Dendritic cell treated with granulocyte-macrophage colony-stimulating factor and Interleukin-4, amounts not matched to agents 40 ng/mL and 50 ng/mL, for 4 days (primary cell): ENCODE data around the gene SOX8.
A peak's percentile ranks its signal among the peaks of the same experiment; 100 is the strongest.

ENCODE experiments used
- H3K27ac Mint-ChIP-seq: one replicate; pipeline ENCODE4 v1.8.0; 2022; ENCODE audit warnings: mild to moderate bottlenecking, mixed read lengths
- H3K27me3 Mint-ChIP-seq: one replicate; pipeline ENCODE4 v1.8.0; 2022; ENCODE audit warnings: mild to moderate bottlenecking, mixed read lengths
- H3K36me3 Mint-ChIP-seq: one replicate; pipeline ENCODE4 v1.8.0; 2022; ENCODE audit warnings: low read depth, mixed read lengths
- H3K4me1 Mint-ChIP-seq: one replicate; pipeline ENCODE4 v1.8.0; 2022; ENCODE audit warnings: low read depth, mixed read lengths
- H3K4me3 Mint-ChIP-seq: one replicate; pipeline ENCODE4 v1.8.0; 2022; ENCODE audit warnings: mild to moderate bottlenecking, moderate library complexity, mixed read lengths
- H3K9me3 Mint-ChIP-seq: one replicate; pipeline ENCODE4 v1.8.0; 2022; ENCODE audit warnings: mixed read lengths
- intact Hi-C: fragments of 100-400 bp; cut with micrococcal nuclease; formaldehyde crosslinking; loops from one replicate; pipeline ENCODE4 v1.15.0; 2022

The SOX8 gene

DNA sequence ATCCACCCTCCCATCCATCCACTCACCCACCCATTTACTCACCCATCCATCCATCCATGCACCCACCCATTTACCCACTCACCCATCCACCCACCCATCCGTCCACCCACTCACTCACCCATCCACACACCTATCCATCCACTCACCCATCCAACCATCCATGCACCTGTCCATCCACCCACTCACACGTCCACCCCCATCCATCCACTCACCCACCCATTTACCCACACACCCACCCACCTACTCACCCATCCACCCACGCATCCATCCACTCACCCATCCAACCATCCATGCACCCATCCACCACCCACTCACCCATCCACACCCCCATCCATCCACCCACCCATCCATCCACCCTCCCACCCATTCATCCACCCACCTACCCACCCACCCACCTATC lies 12.2 kb downstream of the SOX8 start:
- Mint-ChIP-seq H3K4me1 (no peaks in the 10 kb centered on the region), H3K4me3 (no peak overlapping the region), H3K27ac (no peak overlapping the region), H3K9me3 (peaks cover 15% of the 10 kb centered on the region), H3K36me3 (no peaks in the 10 kb centered on the region), H3K27me3 (peaks cover 42% of the 10 kb centered on the region)
- intact Hi-C loops, result no loop called here

DNA sequence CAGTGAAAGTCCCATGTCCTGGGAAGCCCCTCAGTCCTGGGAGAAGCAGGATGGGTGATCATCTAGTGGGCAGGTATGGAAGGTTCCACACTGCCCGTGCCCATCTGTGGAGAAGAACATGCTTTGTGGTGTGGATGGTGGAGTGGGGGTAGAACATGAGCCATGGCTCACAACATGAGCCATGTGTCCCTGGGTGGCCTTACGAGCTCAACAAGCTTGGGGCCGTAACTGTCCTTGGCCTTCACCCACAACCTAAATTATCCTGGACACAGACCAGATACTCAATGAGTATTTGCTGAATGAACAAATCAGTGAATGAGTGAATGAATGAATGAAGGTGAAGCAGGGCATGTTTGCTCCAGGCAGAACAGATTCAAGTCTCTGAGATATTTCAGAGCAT lies 13.5 kb downstream of the SOX8 start:
- H3K36me3 Mint-ChIP-seq, result no peaks in the 10 kb centered on the region
- H3K27ac Mint-ChIP-seq, result no peak overlapping the region
- no peak overlapping the region for H3K4me3 Mint-ChIP-seq
- peaks cover 39% of the 10 kb centered on the region for H3K27me3 Mint-ChIP-seq
- H3K9me3 Mint-ChIP-seq, result peaks cover 15% of the 10 kb centered on the region
- intact Hi-C loops, result no loop called here
- no peaks in the 10 kb centered on the region for H3K4me1 Mint-ChIP-seq

DNA sequence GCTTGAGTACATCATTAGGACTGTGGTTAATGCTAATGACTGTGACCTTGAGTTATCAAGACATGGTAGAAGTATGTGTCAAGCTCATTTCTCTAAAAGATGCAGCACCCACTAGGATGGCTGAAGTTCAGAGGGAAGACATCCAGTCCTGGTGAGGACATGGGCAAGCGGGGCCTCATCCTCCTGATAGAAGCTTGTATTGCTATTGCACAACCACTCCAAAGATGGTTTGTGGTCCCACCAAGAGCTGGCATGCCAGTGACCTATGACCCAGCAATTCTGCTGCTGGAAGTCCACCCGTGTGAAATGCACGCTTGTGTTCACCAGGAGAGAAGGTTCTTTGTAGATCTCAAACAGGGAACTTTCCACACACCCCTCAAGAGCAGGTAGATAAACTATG lies 14.2 kb downstream of the SOX8 start:
- peaks cover 15% of the 10 kb centered on the region for H3K9me3 Mint-ChIP-seq
- no peaks in the 10 kb centered on the region for H3K36me3 Mint-ChIP-seq
- H3K4me3 Mint-ChIP-seq, result no peak overlapping the region
- intact Hi-C loops, result no loop called here
- H3K4me1 Mint-ChIP-seq, result no peaks in the 10 kb centered on the region
- H3K27ac Mint-ChIP-seq, result no peak overlapping the region
- H3K27me3 Mint-ChIP-seq, result peaks cover 39% of the 10 kb centered on the region

DNA sequence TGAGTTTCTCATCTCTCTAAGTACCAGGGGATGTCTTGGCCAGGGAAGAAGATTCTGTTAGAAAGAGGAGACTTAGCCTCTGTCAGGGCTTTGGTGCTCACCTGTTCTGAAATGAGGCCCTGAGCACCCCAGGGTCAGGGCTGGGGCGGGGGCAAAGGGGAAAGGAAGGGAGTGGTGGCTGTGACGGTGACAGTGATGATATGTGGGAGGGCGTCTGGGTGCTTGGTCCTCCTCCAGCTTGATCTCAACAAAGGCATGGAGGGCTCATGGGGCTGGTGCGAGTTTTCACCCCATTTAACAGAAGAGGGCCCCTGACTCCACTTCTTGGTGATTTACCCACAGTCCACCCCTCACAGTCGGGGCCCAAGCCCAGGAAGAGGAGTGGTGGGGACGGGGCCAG lies 15.1 kb downstream of the SOX8 start:
- peaks cover 15% of the 10 kb centered on the region for H3K9me3 Mint-ChIP-seq
- intact Hi-C loops, result no loop called here
- no peaks in the 10 kb centered on the region for H3K36me3 Mint-ChIP-seq
- H3K4me3 Mint-ChIP-seq, result no peak overlapping the region
- H3K27me3 Mint-ChIP-seq, result peaks cover 39% of the 10 kb centered on the region
- no peaks in the 10 kb centered on the region for H3K4me1 Mint-ChIP-seq
- no peak overlapping the region for H3K27ac Mint-ChIP-seq

DNA sequence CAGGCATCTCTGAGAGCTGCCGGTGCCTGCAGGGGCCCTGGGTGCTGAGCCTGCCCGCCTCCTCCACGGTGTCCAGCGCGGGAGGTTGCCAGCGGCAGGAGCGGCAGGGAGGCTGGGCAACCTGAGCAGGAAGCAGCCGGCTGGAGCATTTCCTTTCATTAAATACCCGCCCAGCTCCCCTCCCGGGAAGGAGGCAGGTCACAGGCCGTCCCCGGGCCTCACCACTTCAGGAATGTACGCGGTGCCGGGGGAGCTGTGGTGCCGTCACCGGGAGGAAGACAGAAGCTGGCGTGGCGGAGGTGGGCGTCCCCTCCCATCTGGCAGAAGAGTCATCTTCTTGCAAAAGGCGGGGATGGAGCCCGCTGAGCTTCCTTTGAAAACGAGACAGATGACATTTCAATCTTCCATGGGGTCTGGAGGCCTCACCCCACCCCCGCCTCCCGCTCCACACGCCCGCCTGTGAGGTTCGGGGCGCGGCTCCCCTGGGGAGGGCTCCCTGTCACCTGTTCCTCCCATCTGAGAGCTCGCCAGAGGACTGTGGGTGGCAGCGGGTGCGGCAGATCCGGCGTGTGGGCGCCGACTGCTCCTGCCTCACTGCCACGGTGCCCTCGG lies 16.0 kb downstream of the SOX8 start:
- Mint-ChIP-seq H3K9me3 (peaks cover 15% of the 10 kb centered on the region), H3K27me3 (peaks cover 39% of the 10 kb centered on the region), H3K4me3 (peak overlapping the region; percentile 21), H3K27ac (no peak overlapping the region), H3K4me1 (no peaks in the 10 kb centered on the region), H3K36me3 (no peaks in the 10 kb centered on the region)
- intact Hi-C loops, result no loop called here

DNA sequence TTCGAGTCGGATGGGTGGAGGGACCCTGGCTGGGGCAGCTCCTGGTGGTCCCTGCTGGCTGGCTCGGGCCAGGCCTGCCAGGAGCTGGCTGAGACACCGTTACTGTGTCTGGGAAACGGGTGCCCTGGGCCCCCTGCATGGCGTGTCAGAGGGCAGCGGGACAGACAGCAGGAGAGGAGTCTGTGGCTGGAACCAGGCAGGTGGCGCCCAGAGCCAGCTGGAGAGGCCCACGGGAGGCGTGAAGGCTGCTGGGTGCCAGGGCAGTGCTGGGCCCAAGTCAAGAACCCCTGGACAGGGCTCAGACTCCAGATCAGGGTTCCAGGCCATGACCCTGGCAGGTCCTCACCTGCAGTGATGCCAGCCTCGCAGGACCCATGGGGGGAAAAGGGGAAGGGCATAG lies 16.6 kb downstream of the SOX8 start:
- intact Hi-C loops, result no loop called here
- Mint-ChIP-seq H3K4me3 (no peak overlapping the region), H3K4me1 (no peaks in the 10 kb centered on the region), H3K36me3 (no peaks in the 10 kb centered on the region), H3K27ac (no peak overlapping the region), H3K9me3 (peaks cover 15% of the 10 kb centered on the region), H3K27me3 (peaks cover 39% of the 10 kb centered on the region)

DNA sequence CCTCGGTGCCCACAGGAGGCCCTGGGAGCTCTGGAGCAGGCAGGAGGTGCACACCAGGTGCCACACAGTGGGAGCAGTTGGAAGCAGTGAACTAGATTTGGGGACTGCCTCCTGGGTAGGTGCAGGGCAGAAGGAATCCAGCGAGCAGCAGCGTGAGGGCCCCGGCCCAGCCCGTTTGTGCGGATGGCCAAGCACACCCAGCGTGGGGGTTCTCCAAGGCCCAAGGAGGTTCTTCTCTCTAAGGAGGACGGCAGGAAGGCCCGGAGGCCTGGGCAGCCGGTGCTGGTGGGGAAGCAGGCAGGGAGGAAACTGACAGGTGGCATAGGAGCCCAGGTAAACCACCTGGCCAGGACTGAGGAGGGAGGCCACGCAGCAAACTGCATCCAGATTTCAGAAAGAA lies 17.0 kb downstream of the SOX8 start:
- peaks cover 15% of the 10 kb centered on the region for H3K9me3 Mint-ChIP-seq
- no peak overlapping the region for H3K4me3 Mint-ChIP-seq
- no peak overlapping the region for H3K27ac Mint-ChIP-seq
- intact Hi-C loops, result no loop called here
- no peaks in the 10 kb centered on the region for H3K36me3 Mint-ChIP-seq
- H3K4me1 Mint-ChIP-seq, result no peaks in the 10 kb centered on the region
- H3K27me3 Mint-ChIP-seq, result peaks cover 40% of the 10 kb centered on the region

DNA sequence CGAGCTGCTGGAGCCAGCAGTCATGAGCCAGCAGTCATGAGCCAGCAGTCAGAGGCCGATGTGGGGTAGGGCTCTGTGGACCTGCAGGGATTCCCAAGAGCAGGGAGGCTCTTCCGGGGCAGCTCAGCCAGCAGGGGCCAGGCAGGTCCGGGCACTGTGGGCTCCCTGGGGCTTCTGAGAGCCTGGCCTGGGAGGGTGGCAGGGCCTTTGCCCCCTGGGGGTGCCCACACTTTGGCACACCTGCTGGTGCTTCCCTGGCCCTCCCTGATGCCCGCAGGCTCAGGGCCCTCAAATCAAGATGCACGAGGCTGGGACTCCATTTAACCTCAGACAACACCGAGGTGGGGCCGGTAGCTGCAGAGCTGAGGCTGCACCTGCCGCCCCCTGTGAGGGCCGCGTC lies 18.1 kb downstream of the SOX8 start:
- Mint-ChIP-seq H3K4me3 (no peak overlapping the region), H3K27me3 (peaks cover 43% of the 10 kb centered on the region), H3K9me3 (peaks cover 12% of the 10 kb centered on the region), H3K27ac (no peak overlapping the region), H3K36me3 (no peaks in the 10 kb centered on the region), H3K4me1 (no peaks in the 10 kb centered on the region)
- intact Hi-C loops, result no loop called here

DNA sequence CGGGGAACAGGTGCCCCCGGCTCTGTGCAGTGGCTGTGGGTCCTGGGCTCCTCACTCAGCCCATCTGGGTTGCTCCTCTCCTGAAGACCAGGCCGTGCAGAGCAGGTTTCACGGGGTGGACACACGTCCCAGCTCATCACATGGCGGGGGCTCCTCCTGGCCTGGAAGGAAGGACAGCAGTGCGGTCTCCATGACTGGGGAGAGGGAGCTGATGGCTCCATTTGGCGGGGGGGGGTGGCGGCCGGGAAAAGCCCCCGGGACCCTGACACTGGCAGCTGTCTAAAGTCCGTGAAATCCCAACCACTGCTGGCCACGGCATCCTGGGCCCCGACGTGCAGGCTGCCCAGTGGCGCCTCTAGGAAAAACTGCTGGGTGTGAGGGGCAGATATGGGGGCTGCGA lies 19.0 kb downstream of the SOX8 start:
- no peaks in the 10 kb centered on the region for H3K36me3 Mint-ChIP-seq
- peaks cover 36% of the 10 kb centered on the region for H3K27me3 Mint-ChIP-seq
- no peak overlapping the region for H3K4me3 Mint-ChIP-seq
- no peaks in the 10 kb centered on the region for H3K4me1 Mint-ChIP-seq
- H3K9me3 Mint-ChIP-seq, result peaks cover 3% of the 10 kb centered on the region
- H3K27ac Mint-ChIP-seq, result no peak overlapping the region
- intact Hi-C loops, result no loop called here

DNA sequence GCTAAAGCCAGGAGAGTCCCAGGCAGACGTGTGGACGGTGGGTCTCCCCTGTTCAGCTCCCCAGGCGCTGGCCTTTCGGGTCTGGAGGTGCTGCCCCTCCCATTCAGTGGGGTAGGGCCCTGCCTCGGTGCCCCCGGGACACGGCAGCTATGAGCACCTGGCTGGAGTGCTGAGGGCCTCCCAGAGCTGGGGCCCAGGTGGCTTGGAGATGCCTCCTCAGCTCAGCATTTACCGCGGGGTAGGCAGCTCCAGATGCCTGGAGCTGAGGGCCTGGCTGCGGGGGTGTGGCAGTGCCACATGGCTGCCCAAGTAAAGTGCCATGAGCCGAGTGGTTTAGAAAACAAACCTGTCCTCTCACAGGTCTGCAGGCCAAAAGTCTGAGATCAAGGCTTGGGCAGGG lies 19.5 kb downstream of the SOX8 start:
- peaks cover 31% of the 10 kb centered on the region for H3K27me3 Mint-ChIP-seq
- H3K4me3 Mint-ChIP-seq, result no peak overlapping the region
- H3K27ac Mint-ChIP-seq, result no peak overlapping the region
- H3K36me3 Mint-ChIP-seq, result no peaks in the 10 kb centered on the region
- no peaks in the 10 kb centered on the region for H3K4me1 Mint-ChIP-seq
- H3K9me3 Mint-ChIP-seq, result no peaks in the 10 kb centered on the region
- intact Hi-C loops, result no loop called here

DNA sequence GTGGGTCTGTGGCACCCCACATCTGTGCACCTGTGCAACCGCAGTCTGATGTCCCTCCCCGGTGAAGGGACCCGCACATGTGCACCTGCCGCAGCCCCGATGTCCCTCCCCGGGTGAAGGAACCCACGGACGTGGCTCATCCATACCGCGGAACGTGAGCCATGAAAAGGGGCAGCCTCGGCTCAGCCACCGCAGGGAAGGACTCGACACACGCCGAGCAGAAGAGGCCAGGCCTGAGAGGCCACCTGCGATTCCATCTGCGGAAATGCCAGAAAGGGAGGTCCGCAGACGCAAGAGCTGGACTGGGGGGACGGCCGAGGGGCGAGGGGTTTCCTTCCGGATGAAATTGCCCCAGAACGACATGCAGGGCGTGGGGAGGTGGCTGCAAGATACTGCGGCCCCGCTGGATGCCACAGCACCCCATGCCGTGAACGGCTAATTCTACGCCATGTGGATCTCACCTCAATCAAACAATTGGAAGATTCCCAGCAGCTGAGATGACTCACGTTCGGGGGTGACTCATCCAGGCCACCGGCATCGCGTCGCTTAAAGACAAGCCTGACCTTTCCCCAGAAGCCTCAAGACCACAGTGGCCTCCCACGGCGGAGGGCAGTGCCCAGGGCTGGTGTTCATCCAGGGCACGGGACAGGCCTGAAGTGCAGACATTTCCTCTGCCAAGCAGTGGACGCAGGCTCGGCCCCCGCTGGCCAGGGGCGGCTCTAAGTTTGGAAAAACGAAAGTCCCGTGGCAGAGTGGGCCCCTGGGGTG lies 21.0 kb downstream of the SOX8 start:
- no peaks in the 10 kb centered on the region for H3K9me3 Mint-ChIP-seq
- no peak overlapping the region for H3K4me3 Mint-ChIP-seq
- H3K27me3 Mint-ChIP-seq, result peaks cover 16% of the 10 kb centered on the region
- no peak overlapping the region for H3K27ac Mint-ChIP-seq
- no peaks in the 10 kb centered on the region for H3K4me1 Mint-ChIP-seq
- no peaks in the 10 kb centered on the region for H3K36me3 Mint-ChIP-seq
- intact Hi-C loops, result no loop called here

DNA sequence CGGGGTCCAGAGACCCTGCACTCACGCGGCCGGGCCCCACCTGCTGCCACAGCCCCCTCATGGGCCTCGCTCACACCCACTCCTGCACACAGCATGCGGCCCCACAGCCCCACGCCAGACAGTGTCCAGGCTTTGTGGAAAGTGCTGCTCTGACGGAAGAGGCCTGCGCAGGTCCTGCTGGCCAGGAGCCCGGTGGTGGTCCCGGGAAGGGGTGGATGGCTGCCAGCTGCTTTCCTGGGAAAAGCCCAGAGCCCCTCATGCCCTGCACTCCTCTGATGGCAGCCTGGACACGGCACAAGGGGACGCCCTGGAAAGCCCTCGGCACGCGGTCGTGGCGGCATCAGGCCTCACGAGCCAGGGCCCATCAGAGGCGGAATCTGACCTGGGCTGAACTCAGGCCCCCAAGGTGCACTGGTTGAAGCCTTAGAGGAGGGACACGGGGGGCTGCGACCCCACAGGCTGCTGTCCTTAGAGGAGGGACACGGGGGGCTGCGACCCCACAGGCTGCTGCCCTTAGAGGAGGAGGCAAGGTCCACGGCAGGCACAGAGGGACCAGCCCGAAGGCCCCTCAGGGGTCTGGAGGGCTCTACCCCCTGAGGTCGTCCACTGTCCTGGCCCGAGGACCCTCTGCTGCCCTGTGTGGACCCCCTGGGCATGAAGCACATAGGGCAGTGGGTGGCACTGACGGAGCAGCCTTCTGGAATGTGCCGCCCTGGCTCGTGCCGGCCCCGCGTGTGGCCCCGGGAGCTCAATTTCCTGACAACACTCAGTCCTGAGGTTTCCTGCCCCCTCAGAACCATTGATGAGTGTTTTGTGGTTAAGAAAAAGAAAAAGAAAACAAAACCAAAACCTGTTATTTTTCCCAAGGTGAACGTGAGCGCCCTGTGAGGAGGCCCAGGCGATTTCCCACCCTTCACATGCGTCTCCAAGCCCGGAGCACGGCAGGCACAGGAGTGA lies 22.1 kb downstream of the SOX8 start:
- H3K27me3 Mint-ChIP-seq, result peaks cover 7% of the 10 kb centered on the region
- H3K4me1 Mint-ChIP-seq, result no peaks in the 10 kb centered on the region
- no peaks in the 10 kb centered on the region for H3K36me3 Mint-ChIP-seq
- H3K27ac Mint-ChIP-seq, result no peak overlapping the region
- no peak overlapping the region for H3K4me3 Mint-ChIP-seq
- H3K9me3 Mint-ChIP-seq, result no peaks in the 10 kb centered on the region
- intact Hi-C loops, result no loop called here

DNA sequence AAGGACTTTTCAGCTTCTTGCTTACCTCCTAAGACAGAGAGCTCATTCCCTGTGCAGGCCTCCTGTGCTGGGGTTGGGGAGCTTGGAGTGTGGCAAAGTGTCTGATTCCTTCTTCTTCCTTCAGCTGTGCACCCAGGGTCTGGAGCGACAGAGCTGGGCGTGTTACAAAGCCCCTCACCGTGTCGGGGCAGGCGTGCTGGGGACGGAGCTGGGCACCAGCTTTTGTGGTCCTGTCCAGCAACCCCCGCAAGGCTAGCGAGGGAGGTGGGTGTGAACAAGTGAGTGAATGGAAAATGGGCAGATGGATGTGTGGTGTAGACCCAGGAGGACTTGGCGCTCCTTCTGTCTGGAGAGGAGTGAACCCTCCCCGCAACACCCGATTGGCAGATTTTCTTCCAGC lies 23.7 kb downstream of the SOX8 start:
- intact Hi-C loops, result no loop called here
- Mint-ChIP-seq H3K36me3 (no peaks in the 10 kb centered on the region), H3K27me3 (peaks cover 17% of the 10 kb centered on the region), H3K9me3 (no peaks in the 10 kb centered on the region), H3K27ac (no peak overlapping the region), H3K4me3 (no peak overlapping the region), H3K4me1 (no peaks in the 10 kb centered on the region)

DNA sequence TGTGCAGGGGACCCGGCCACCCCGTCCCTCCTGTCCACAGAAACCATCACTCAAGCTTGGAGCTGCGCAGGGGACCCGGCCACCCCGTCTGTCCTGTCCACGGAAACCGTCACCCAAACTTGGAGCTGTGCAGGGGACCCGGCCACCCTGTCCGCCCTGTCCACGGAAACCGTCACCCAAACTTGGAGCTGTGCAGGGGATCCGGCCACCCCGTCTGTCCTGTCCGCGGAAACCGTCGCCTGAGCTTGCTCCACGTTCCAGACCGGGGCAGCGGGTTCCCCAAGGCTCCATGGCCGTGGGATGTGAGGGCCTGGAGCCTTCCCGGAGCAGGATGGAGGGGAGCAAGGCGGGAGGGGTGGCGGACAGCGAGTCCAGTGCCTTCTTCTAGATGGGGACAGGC lies 25.2 kb downstream of the SOX8 start:
- no peaks in the 10 kb centered on the region for H3K36me3 Mint-ChIP-seq
- peaks cover 24% of the 10 kb centered on the region for H3K27me3 Mint-ChIP-seq
- H3K4me1 Mint-ChIP-seq, result no peaks in the 10 kb centered on the region
- intact Hi-C loops, result no loop called here
- H3K27ac Mint-ChIP-seq, result no peak overlapping the region
- no peak overlapping the region for H3K4me3 Mint-ChIP-seq
- no peaks in the 10 kb centered on the region for H3K9me3 Mint-ChIP-seq
